ENCODE measurements around the gene ST6GALNAC3.

Gene ST6GALNAC3

GRCh38 chr1:76284842-76285241 lies 210.3 kb downstream of the ST6GALNAC3 start:
- H3K27ac ChIP-seq (ENCODE audit: poor library complexity, severe bottlenecking): no peak overlapping the region
- no peaks in the 10 kb centered on the region for H3K36me3 ChIP-seq (ENCODE audit: low read depth)
- no peaks in the 10 kb centered on the region for H3K4me1 ChIP-seq (ENCODE audit: insufficient read depth, poor library complexity, severe bottlenecking)
- DNase-seq (ENCODE audit: low spot score): no peak
- no peak for ATAC-seq (ENCODE audit: low read depth)
- H3K27me3 ChIP-seq (ENCODE audit: insufficient read depth, poor library complexity, severe bottlenecking): no peaks in the 10 kb centered on the region
- no peaks in the 10 kb centered on the region for H3K9me3 ChIP-seq (ENCODE audit: severe bottlenecking)
- no peak for TF ChIP-seq CTCF (IDR thresholded peaks at IDR 0.05; ENCODE audit: poor library complexity, severe bottlenecking)
- H3K4me3 ChIP-seq (ENCODE audit: severe bottlenecking): no peak overlapping the region

GRCh38 chr1:76285578-76286135 lies 211.1 kb downstream of the ST6GALNAC3 start:
- no peak for DNase-seq (ENCODE audit: low spot score)
- ATAC-seq (ENCODE audit: low read depth): no peak
- no peak for TF ChIP-seq CTCF (IDR thresholded peaks at IDR 0.05; ENCODE audit: poor library complexity, severe bottlenecking)

GRCh38 chr1:76287917-76288316 lies 213.4 kb downstream of the ST6GALNAC3 start:
- H3K27ac ChIP-seq (ENCODE audit: poor library complexity, severe bottlenecking): no peak overlapping the region
- no peaks in the 10 kb centered on the region for H3K9me3 ChIP-seq (ENCODE audit: severe bottlenecking)
- no peaks in the 10 kb centered on the region for H3K4me1 ChIP-seq (ENCODE audit: insufficient read depth, poor library complexity, severe bottlenecking)

More at GRCh38 chr1:76285578-76286135, 211.1 kb downstream of the ST6GALNAC3 start:
- H3K27ac ChIP-seq (ENCODE audit: poor library complexity, severe bottlenecking): no peak overlapping the region
- no peak overlapping the region for H3K4me3 ChIP-seq (ENCODE audit: severe bottlenecking)
- H3K27me3 ChIP-seq (ENCODE audit: insufficient read depth, poor library complexity, severe bottlenecking): no peaks in the 10 kb centered on the region
- no peaks in the 10 kb centered on the region for H3K9me3 ChIP-seq (ENCODE audit: severe bottlenecking)
- H3K36me3 ChIP-seq (ENCODE audit: low read depth): no peaks in the 10 kb centered on the region
- no peaks in the 10 kb centered on the region for H3K4me1 ChIP-seq (ENCODE audit: insufficient read depth, poor library complexity, severe bottlenecking)

GRCh38 chr1:76288758-76289483 lies 214.4 kb downstream of the ST6GALNAC3 start:
- Histone ChIP-seq H3K27me3 (ENCODE audit: insufficient read depth, poor library complexity, severe bottlenecking) (peaks cover 9% of the 10 kb centered on the region), H3K36me3 (ENCODE audit: low read depth) (no peaks in the 10 kb centered on the region), H3K27ac (ENCODE audit: poor library complexity, severe bottlenecking) (no peak overlapping the region), H3K4me1 (ENCODE audit: insufficient read depth, poor library complexity, severe bottlenecking) (no peaks in the 10 kb centered on the region), H3K4me3 (ENCODE audit: severe bottlenecking) (no peak overlapping the region), H3K9me3 (ENCODE audit: severe bottlenecking) (no peaks in the 10 kb centered on the region)
- TF ChIP-seq CTCF (IDR thresholded peaks at IDR 0.05; ENCODE audit: poor library complexity, severe bottlenecking): no peak
- no peak for ATAC-seq (ENCODE audit: low read depth)
- no peak for DNase-seq (ENCODE audit: low spot score)

More at GRCh38 chr1:76287917-76288316, 213.4 kb downstream of the ST6GALNAC3 start:
- no peaks in the 10 kb centered on the region for H3K27me3 ChIP-seq (ENCODE audit: insufficient read depth, poor library complexity, severe bottlenecking)
- no peak for DNase-seq (ENCODE audit: low spot score)
- no peak for ATAC-seq (ENCODE audit: low read depth)
- TF ChIP-seq CTCF (IDR thresholded peaks at IDR 0.05; ENCODE audit: poor library complexity, severe bottlenecking): no peak
- H3K4me3 ChIP-seq (ENCODE audit: severe bottlenecking): no peak overlapping the region
- H3K36me3 ChIP-seq (ENCODE audit: low read depth): no peaks in the 10 kb centered on the region

GRCh38 chr1:76289692-76290091 lies 215.1 kb downstream of the ST6GALNAC3 start:
- Histone ChIP-seq H3K9me3 (ENCODE audit: severe bottlenecking) (no peaks in the 10 kb centered on the region), H3K4me3 (ENCODE audit: severe bottlenecking) (no peak overlapping the region), H3K36me3 (ENCODE audit: low read depth) (no peaks in the 10 kb centered on the region), H3K27me3 (ENCODE audit: insufficient read depth, poor library complexity, severe bottlenecking) (peaks cover 16% of the 10 kb centered on the region), H3K27ac (ENCODE audit: poor library complexity, severe bottlenecking) (no peak overlapping the region), H3K4me1 (ENCODE audit: insufficient read depth, poor library complexity, severe bottlenecking) (no peaks in the 10 kb centered on the region)
- no peak for TF ChIP-seq CTCF (IDR thresholded peaks at IDR 0.05; ENCODE audit: poor library complexity, severe bottlenecking)
- no peak for DNase-seq (ENCODE audit: low spot score)
- ATAC-seq (ENCODE audit: low read depth): no peak
